Measurements from ENCODE around the gene VPS37B. TPM values are rescaled to one million over a fixed set of nuclear protein-coding genes. Genes with fewer than 3 reads are reported as not detected.

VPS37B gene
- total RNA-seq, 1 donor from 2014 or later = 6.6 TPM

DNA sequence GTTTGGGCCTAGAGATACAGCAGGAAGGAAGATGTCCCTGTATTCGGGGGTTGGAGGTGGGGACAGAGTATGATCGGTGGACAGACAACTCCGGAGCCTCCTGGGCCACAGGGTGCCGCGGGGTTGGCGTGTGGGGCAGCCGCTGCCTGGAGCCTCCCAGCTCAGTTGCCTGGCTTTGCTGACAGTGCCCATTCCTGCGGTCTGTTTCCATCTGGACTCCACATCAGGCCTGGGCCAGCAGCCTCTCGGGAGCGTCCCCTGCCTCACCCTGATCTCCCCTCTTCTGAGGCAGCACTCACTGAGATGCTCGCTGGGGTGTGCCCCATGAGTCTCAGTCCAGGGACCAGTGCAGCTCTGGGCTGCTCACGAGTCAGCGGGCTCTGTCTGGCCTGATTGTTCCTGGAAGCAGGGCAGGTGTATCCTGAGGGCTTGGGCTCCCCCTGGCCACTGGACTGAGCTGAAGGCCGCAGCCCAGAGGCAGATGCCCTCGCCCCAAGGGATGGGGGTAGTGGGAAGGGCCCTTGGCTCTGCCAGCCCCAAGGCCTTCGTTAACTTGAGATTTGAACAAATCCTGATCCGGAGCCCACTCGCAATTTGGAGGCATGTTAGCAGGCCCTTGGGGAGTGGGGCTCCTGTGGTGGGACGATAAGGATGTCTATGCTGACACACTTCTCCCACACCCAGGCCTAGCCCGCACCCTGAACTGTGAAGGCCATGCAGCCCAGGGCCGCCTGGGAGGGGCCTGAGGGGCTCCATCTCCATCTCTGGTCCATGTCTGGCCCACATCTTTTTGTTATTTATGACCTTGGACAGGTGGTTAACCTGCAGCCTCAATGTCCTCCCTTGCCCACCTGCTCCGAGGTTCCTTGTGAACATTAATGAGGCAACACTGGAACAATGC, 53.2 kb downstream of the VPS37B start:
- DNase-seq (ENCODE audit: low spot score) (no peak), ATAC-seq (no peak)

DNA sequence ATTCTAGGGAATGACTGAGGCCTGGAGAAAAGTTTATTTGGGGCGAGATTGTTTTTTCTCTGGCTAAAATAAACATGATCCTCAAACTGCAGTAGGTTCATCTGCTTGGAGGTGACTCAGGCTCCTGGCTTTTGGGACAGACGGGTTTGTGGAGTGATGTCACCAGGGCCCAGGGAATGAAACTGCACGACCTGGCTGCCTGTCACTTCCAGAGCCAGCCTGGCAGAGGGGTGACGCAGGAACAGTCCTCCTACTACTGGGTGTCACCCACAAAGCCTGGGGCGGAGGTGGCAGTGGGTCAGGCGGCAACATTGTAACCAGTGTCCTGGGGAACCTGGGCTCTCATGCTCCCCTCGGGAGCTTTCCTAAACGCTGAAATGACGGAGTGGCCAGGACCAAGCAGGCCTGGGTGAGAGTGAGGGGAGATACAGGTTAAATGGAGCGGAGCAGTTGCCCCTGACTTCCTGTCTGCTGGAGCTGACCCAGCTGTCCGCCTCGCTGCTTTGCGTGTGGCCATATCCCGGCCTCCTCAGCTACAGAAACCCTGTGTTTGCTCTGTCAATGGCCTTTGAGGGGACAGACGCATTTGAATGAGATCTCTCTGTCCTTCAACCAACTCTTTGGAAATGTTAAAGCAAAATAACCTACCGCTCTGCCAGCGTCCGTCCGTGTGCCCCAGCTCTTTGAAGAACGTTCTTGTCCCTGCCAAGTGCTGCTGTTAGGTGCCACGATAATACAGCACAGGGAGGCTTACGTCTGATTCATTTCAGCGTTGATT, 54.2 kb downstream of the VPS37B start:
- no peak for DNase-seq (ENCODE audit: low spot score)
- ATAC-seq = peak; percentile 69

DNA sequence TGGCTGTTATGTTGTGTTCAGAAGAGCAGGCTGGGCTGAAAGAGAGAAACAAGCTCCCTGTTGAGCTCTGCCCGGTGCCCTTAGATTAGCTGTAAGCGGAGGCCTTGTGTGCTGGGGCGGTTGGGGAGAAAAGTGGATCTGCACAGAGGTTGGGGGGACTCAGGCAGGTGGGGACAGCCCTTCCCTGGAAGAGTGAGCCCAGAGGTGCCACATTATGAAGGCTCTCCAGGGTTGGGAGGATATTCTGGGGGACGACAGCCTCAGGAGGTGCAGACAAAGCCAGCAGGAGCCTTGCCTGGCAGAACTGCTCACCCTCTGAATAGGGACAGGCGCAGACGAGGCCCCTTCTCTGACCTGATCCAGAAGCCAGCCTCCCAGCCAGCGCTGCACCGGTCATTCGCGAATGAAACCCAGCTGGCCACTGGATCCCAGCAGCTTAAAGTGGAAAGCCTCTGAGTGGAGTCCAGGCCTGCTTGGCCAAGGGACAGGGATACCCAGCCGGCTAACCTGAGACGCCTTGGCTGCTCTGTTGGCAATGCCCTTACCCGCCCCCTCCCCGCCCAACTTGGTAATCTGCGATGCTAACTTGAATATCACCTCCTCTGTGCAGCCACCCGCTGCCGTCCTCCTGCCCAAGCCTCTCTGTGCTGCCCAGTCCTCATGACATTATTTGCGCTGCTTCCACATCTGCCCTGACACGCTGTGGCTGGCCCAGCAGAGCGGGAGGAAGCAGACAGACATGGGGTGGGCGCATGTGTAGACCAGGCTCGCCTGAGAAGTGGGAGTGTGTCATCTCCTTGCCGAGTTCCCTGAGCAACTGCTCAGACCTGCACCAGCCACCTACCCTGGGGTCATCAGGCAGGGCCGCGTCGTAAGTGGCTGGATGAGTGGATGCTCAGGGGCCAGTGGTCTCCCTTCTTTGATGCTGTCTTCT, 55.1 kb downstream of the VPS37B start:
- no peak for ATAC-seq
- DNase-seq (ENCODE audit: low spot score) = no peak

DNA sequence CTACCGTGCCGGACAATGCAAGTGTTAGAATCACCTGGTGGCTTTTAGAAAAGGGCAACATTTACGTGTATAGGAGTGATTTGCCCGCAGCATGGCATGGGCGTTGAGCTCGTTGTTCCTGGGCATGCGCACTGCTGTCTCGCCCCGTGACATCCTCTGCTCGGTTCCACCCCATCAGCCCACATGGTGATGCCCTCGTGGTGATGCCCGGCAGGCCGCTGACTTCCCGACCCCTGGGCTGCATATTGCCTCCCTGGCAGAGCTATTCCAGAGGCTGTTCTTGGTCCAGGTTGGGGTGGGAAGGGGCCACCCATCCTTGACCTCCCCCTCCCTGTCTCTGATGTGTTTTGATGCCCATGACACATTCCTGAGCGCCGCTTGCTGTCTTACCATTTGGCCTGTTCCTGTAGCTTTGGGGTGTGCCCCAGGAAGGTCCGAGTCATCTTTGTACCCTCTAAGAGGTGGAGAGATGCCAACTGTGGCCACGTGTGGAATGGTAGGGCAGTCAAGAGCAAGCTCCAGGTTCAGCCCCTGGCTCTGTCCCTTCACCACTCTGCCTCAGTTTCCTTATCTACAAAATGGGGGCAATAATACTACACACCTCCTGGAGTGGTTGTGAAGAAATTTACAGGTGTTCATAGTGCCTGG, 55.9 kb downstream of the VPS37B start:
- no peak for ATAC-seq
- DNase-seq (ENCODE audit: low spot score) = no peak

DNA sequence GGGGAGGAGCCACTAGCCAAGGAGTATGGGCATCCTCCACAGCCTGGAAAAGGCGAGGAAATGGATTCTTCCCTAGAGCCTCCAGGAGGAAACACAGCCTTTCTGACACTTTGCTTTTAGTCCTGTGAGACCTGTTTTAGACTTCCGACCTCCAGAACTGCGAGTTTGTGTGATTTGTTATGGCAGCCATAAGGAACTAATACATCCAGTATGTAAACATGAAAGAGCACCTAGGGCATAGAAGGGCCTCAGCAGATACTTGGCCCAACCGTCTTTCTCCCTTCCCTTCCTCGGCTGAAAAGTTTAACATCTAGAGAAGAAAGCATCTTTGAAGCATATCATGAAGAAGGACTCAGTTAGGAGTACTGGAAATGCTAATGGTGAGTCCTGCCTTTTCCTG, 57.1 kb downstream of the VPS37B start:
- no peak for DNase-seq (ENCODE audit: low spot score)
- no peak for ATAC-seq

DNA sequence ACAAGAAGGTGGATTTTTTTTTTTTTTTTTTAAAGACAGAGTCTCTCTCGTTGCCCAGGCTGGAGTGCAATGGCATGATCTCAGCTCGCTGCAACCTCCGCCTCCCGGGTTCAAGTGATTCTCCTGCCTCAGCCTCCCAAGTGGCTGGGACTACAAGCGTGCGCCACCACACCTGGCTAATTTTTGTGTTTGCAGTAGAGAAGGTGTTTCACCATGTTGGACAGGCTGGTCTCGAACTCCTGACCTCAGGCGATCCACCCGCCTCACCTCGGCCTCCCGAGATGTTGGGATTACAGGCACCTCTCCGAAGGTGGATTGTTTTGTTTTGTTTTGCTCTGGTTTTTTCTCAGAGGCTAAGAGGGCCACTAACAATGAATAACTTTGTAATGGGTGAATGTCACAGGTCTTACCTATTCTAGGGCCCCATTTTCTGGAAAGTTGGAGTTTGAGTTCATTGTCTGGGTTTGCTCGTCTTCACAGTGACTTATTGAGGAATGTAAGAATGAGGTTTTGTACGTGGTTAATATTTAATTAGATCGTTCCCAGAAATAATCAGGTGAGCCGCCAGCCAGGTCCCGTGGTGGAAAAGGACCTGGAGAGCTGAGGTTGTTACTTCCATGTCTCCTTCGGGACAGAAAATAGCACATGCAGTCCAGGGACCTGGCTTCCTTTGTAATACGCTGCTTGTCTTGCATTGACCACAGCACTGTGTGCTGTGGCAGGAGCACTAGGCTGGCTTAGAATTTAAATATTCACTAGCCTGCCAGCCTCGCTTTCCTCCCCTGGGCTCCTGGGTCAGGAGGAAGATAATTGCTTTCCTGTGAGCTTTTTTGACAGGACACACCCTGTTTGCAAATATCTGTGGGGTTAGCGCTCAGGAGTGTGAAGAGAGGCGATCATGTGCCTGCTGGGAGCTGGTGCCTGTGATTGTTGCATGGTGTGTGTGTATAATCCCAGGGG, 58.3 kb downstream of the VPS37B start:
- ATAC-seq (peak; percentile 6), DNase-seq (ENCODE audit: low spot score) (no peak)

DNA sequence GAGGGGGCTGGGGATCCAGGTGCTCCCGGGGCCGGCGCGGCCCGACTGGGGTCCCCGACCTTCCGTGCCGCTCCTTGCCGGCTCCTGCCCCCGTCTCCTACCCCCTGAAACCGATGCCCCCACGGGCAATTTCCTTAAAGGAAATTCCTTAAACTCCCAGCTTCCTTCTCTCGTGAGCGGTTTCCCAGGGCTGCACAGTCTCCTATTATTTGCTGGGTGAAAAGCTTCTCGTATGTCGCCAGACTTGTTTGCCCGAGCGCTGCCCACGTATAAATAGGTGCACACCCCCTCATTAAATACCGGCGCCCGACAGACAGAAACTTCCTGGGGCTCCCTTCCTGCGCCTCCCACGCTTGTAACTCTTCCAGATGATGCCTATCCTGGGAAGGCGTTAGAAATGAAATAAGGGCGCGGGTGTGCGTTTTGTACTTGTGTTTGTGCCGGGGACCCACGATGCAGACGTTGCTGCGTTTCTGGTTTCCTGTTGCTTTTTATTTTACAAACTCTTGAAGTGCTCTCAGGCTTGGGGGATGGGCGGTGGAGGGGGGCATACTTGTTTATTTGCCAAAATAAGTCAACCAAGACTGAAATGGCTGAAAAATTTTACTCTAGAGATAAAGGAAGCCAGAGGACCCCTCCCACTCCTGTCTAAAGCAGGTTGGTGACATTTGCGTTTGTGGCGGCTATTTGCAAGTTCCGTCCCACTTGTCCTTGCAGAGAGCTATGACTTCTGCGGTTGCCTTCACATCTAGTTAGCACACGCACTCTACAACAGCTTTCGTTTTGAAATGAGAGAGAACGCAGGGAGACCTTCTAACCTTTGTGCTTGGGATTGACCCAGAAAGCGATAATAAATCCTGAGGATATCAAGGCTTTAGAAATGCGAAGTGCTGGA, 59.6 kb downstream of the VPS37B start:
- peak; percentile 49 for ATAC-seq
- DNase-seq (ENCODE audit: low spot score) = no peak

GRCh38 chr12:122835750-122836026, 60.2 kb downstream of the VPS37B start:
- DNase-seq (ENCODE audit: low spot score) (no peak), ATAC-seq (peak; percentile 36)

- DNase-seq (ENCODE audit: low spot score) (peak; percentile 76), ATAC-seq (peak; percentile 78)
Measured at GRCh38 chr12:122834921-122835749, 60.8 kb downstream of the VPS37B start, which contains the start of gene HIP1R. Gene HIP1R, plus strand, starts transcription at chr12:122835457. Its CDS starts 94 bp downstream, at chr12:122835551.

DNA sequence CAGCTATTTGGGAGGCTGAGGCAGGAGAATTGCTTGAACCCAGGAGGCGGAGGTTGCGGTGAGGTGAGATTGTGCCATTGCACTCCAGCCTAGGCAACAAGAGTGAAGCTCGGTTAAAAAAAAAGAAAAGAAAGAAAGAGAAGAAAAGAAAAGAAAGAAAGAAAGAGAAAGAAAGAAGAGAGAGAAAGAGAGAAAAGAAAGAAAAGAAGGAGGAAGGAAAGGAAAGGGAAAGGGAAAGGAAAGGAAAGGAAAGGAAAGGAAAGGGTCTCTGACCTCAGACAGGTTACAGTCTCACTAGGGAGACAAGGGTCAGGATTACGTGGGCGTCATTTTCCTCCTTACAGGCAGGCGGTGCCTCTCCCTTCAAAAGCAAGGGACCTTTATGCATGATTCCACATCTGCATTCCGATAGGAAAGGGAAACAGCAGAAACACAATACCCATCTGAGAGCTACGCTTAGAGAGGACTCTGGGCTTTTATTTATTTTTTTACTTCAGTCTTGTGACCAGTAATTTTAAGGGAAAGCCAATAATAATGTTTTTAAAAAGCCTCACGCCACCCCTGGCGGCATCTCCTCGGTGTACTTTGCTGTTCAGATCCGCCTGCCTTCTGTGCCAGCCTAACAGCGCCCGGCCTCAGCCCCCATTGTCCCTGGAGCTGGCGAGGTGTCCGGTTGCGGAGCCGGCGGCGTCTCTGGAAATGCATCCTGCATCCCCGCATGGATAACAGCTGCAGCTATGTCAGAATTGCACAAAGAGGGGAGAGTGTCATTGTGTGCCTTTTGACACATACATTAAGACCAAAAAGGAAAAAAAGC, 61.6 kb downstream of the VPS37B start:
- DNase-seq (ENCODE audit: low spot score) = no peak
- ATAC-seq = peak; percentile 39

- ATAC-seq (no peak), DNase-seq (ENCODE audit: low spot score) (no peak)
Measured at GRCh38 chr12:122830517-122831214, 65.3 kb downstream of the VPS37B start.

- no peak for DNase-seq (ENCODE audit: low spot score)
- no peak for ATAC-seq
Measured at GRCh38 chr12:122827258-122827657, 68.7 kb downstream of the VPS37B start.

DNA sequence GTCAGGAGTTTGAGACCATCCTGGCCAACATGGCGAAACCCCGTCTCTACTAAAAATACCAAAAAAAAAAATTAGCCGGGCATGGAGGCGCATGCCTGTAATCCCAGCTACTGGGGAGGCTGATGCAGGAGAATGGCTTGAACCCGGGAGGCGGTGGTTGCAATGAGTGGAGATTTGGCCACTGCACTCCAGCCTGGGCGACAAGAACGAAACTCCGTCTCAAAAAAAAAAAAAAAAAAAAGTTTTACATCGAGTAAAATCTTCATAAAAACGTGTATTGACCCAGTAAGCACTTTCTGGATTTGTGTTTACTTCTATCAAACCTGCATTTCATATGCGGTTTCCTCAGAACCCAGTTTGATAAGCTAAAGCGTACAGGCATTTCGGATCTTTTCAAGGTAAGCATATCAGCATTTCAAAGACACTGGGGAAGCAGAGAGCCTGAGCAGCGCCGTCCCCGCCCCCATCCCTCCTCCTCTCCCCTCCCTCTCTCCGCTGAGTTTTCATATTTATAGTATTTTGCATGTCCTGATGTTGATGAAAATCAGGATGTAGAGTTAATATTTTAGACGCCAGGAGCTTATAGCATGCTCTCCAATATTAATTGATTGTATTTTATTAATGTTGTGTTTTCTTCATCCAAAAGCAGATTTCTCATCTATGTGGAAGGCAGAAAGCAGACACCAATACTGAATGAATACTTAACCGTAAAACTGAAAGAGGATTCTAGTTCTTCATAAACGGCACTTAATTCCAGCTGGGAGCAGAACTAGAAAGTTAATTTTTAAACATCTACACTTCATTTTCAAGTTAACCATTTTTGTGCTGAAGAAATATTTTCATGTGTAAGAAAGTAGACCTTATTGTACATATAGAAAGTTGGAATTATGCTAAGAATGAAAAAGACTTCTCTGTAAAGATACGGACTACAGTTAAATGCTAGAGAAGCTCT, 69.9 kb downstream of the VPS37B start:
- DNase-seq (ENCODE audit: low spot score) = no peak
- peak; percentile 89 for ATAC-seq

DNA sequence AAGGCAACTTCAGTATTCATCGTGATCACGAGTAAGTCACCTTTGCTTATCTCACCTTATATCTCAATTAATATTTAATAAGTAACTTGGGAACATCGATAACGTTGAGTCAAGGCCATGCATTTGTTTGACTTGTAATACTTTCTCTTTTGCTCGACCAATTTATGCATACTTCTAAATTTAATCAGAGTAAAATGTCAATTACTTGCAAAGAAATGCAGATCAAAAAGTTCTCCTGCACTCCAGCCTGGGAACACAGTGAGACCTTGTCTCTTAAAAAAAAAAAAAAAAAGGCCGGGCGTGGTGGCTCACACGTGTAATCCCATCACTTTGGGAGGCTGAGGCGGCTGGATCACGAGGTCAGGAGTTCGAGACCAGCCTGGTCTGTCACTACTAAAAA, 72.5 kb downstream of the VPS37B start:
- ATAC-seq (no peak), DNase-seq (ENCODE audit: low spot score) (no peak)

- ATAC-seq (no peak), DNase-seq (ENCODE audit: low spot score) (no peak)
Measured at GRCh38 chr12:122820838-122821271, 75.1 kb downstream of the VPS37B start.
